Measurements from ENCODE around the gene ADSL.

The ADSL gene

GRCh38 chr22:40368836-40369235 is 22.5 kb downstream of the ADSL start:
- no peak for TF ChIP-seq TCF4 (CRISPR knock-in tag; IDR thresholded peaks at IDR 0.05; ENCODE audit: borderline replicate concordance)
- no peak for TF ChIP-seq OSR1 (CRISPR knock-in tag; IDR thresholded peaks at IDR 0.05)
- no peak for TF ChIP-seq ZNF8 (CRISPR knock-in tag; IDR thresholded peaks at IDR 0.05)
- no peak for TF ChIP-seq POU6F1 (CRISPR knock-in tag; IDR thresholded peaks at IDR 0.05; ENCODE audit: borderline replicate concordance, low read depth)
- ATAC-seq, result no peak

- ATAC-seq, result no peak
- TF ChIP-seq ZNF565 (CRISPR knock-in tag; conservative IDR thresholded peaks at IDR 0.05; ENCODE audit: low read depth) (no peak), SNAI2 (CRISPR knock-in tag; IDR thresholded peaks at IDR 0.05) (no peak), ZNF70 (CRISPR knock-in tag; IDR thresholded peaks at IDR 0.05) (no peak), CREB5 (CRISPR knock-in tag; IDR thresholded peaks at IDR 0.05; ENCODE audit: low read depth) (no peak), ZNF8 (CRISPR knock-in tag; IDR thresholded peaks at IDR 0.05) (no peak), ARNTL (CRISPR knock-in tag; IDR thresholded peaks at IDR 0.05; ENCODE audit: borderline replicate concordance, low read depth) (no peak), RARB (CRISPR knock-in tag; IDR thresholded peaks at IDR 0.05) (no peak), PPARA (CRISPR knock-in tag; IDR thresholded peaks at IDR 0.05; ENCODE audit: borderline replicate concordance) (no peak), ZC3H10 (CRISPR knock-in tag; IDR thresholded peaks at IDR 0.05) (no peak), PATZ1 (CRISPR knock-in tag; IDR thresholded peaks at IDR 0.05; ENCODE audit: borderline replicate concordance) (no peak), POU6F1 (CRISPR knock-in tag; IDR thresholded peaks at IDR 0.05; ENCODE audit: borderline replicate concordance, low read depth) (no peak)
Measured at GRCh38 chr22:40374567-40374966, 28.3 kb downstream of the ADSL start.

- ATAC-seq, result no peak
- TF ChIP-seq ARNTL (CRISPR knock-in tag; IDR thresholded peaks at IDR 0.05; ENCODE audit: borderline replicate concordance, low read depth) (no peak), POU6F1 (CRISPR knock-in tag; IDR thresholded peaks at IDR 0.05; ENCODE audit: borderline replicate concordance, low read depth) (no peak), ESRRG (CRISPR knock-in tag; IDR thresholded peaks at IDR 0.05) (no peak), ZNF8 (CRISPR knock-in tag; IDR thresholded peaks at IDR 0.05) (no peak), BACH2 (CRISPR knock-in tag; IDR thresholded peaks at IDR 0.05; ENCODE audit: borderline replicate concordance) (no peak), ZFP30 (CRISPR knock-in tag; IDR thresholded peaks at IDR 0.05) (no peak), CREB5 (CRISPR knock-in tag; IDR thresholded peaks at IDR 0.05; ENCODE audit: low read depth) (no peak), RARB (CRISPR knock-in tag; IDR thresholded peaks at IDR 0.05) (no peak), CSRNP3 (CRISPR knock-in tag; IDR thresholded peaks at IDR 0.05) (no peak)
Measured at GRCh38 chr22:40376149-40376548, 29.8 kb downstream of the ADSL start.
